ENCODE data around the gene TUBE1.

Gene TUBE1

GRCh38 chr6:112021691-112022310 lies 65.5 kb downstream of the TUBE1 start:
- FAIRE-seq, result no peak
- DNase-seq (ENCODE audit: insufficient read length, low spot score), result no peak

More at GRCh38 chr6:112021691-112022310, 65.5 kb downstream of the TUBE1 start:
- TF ChIP-seq POLR2A (IDR thresholded peaks at IDR 0.05; ENCODE audit: low read depth, low read length), result no peak
